ENCODE results near the gene ACVR1C. TPM values are rescaled to one million over a fixed set of nuclear protein-coding genes. Genes with fewer than 3 reads are reported as not detected.

ACVR1C gene
- total RNA-seq (2021) (1.1 to 1.6 TPM (median 1.2 TPM) in 3 replicates), Bru-seq, nascent RNA (percentile 31 among the genes with signal in this experiment)
- long read RNA-seq, experiment 1, partial matches to known transcripts = 0 of 7 reads
- long read RNA-seq, experiment 1, other reads (novel, unspliced or antisense) = 7 of 7 reads
- long read RNA-seq, experiment 2, partial matches to known transcripts = 0 of 3 reads
- long read RNA-seq, experiment 2, other reads (novel, unspliced or antisense) = 3 of 3 reads
- long read RNA-seq, experiment 3 = 0 reads

DNA sequence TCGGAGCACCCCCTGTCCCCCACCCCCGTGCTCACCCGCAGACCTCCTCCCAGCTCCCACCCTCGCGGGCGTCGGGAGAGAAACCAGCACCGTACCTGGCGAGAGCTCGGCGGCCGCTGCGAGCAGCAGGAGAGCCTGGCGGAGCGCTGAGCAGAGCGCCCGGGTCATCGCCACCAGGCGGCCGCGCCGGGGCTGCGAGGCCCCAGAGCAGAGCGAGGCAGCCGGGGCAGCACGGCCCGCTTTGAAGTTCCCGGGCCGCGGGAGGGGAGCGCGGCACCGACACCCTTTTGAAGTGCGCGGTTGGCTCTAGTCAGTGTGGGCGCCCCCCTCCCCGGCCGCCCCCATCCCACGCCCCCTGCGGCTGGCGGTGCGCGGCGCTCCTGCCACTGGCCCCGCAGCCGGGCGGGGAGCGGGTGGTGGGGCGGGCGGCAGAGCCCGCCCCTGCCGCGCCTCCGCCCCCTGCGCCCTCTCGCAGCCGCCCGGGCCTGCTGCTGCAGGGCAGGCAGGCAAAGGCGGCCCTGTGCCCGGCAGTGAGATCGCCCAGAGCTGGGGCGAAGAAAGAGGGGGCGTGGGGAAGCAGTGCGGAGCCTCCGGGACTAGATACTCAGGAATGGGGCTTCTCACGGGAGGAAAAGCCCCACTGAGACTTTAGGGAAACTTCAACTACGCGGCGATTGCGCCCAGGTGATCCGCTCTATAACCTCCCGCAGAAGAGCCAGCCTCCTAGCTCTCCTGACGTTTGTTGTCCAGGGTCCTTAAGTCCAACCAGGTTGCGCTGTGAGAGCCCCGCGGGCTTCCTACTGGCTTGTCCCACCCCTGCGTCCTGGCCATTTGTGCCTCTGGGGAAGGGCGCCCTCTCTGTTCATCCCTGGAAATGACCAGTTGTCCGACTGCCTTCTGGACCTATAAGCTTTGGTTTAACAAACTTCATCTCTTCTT, at the start of gene ACVR1C:
Gene ACVR1C (minus strand): TSS at position 388 of the 939 bp plus-strand sequence. CDS start 220 bp downstream, at position 168.
- H3K27me3 Mint-ChIP-seq (ENCODE audit: low read depth) = peaks cover 64% of the 10 kb centered on the region
- ChIA-PET CTCF (interaction anchor here (0.6 to 2.8 kb wide), 72 partner anchors 8 to 500 kb away, joined by 3 to 41 read pairs (median 4); partner anchors contain the start of genes ACVR1 and ERMN), POLR2A (interaction anchor here (0.7 to 0.8 kb wide), 2 partner anchors 31 to 829 kb away, joined by 3 read pairs; no protein-coding TSS in a partner anchor)
- H3K36me3 Mint-ChIP-seq = no peaks in the 10 kb centered on the region
- H3K4me3 Mint-ChIP-seq = peak within 1 kb of the TSS; percentile 80
- H3K4me1 Mint-ChIP-seq = peaks cover 7% of the 10 kb centered on the region; the same call in 1 of the 2 replicates
- TF ChIP-seq GABPB1 (CRISPR knock-in tag; IDR thresholded peaks at IDR 0.05) (peak; percentile 51; the same call in 1 of the 2 replicates), ZNF121 (CRISPR knock-in tag; IDR thresholded peaks at IDR 0.05) (peak; percentile 58), FOXP1 (CRISPR knock-in tag; IDR thresholded peaks at IDR 0.05; ENCODE audit: borderline replicate concordance) (no peak), NFATC4 (CRISPR knock-in tag; IDR thresholded peaks at IDR 0.05) (no peak), TP53 (CRISPR knock-in tag; IDR thresholded peaks at IDR 0.05) (0 out of 2 replicates have a peak, but pooled peaks have one; percentile 67), NFE2L1 (CRISPR knock-in tag; IDR thresholded peaks at IDR 0.05) (no peak), ZNF317 (CRISPR knock-in tag; IDR thresholded peaks at IDR 0.05; ENCODE audit: borderline replicate concordance, low read depth) (no peak), ZNF423 (CRISPR knock-in tag; IDR thresholded peaks at IDR 0.05) (peak; percentile 43), ZNF232 (CRISPR knock-in tag; IDR thresholded peaks at IDR 0.05) (no peak)
- TF ChIP-seq, protein P1, sequence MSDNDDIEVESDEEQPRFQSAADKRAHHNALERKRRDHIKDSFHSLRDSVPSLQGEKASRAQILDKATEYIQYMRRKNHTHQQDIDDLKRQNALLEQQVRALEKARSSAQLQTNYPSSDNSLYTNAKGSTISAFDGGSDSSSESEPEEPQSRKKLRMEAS (CRISPR knock-in tag; IDR thresholded peaks at IDR 0.05) = 0 out of 2 replicates have a peak, but pooled peaks have one; percentile 11
- TF ChIP-seq, protein P2, sequence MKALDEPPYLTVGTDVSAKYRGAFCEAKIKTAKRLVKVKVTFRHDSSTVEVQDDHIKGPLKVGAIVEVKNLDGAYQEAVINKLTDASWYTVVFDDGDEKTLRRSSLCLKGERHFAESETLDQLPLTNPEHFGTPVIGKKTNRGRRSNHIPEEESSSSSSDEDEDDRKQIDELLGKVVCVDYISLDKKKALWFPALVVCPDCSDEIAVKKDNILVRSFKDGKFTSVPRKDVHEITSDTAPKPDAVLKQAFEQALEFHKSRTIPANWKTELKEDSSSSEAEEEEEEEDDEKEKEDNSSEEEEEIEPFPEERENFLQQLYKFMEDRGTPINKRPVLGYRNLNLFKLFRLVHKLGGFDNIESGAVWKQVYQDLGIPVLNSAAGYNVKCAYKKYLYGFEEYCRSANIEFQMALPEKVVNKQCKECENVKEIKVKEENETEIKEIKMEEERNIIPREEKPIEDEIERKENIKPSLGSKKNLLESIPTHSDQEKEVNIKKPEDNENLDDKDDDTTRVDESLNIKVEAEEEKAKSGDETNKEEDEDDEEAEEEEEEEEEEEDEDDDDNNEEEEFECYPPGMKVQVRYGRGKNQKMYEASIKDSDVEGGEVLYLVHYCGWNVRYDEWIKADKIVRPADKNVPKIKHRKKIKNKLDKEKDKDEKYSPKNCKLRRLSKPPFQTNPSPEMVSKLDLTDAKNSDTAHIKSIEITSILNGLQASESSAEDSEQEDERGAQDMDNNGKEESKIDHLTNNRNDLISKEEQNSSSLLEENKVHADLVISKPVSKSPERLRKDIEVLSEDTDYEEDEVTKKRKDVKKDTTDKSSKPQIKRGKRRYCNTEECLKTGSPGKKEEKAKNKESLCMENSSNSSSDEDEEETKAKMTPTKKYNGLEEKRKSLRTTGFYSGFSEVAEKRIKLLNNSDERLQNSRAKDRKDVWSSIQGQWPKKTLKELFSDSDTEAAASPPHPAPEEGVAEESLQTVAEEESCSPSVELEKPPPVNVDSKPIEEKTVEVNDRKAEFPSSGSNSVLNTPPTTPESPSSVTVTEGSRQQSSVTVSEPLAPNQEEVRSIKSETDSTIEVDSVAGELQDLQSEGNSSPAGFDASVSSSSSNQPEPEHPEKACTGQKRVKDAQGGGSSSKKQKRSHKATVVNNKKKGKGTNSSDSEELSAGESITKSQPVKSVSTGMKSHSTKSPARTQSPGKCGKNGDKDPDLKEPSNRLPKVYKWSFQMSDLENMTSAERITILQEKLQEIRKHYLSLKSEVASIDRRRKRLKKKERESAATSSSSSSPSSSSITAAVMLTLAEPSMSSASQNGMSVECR (CRISPR knock-in tag; IDR thresholded peaks at IDR 0.05; ENCODE audit: borderline replicate concordance) = peak; percentile 39; the same call in 1 of the 2 replicates
- TF ChIP-seq, protein P3, sequence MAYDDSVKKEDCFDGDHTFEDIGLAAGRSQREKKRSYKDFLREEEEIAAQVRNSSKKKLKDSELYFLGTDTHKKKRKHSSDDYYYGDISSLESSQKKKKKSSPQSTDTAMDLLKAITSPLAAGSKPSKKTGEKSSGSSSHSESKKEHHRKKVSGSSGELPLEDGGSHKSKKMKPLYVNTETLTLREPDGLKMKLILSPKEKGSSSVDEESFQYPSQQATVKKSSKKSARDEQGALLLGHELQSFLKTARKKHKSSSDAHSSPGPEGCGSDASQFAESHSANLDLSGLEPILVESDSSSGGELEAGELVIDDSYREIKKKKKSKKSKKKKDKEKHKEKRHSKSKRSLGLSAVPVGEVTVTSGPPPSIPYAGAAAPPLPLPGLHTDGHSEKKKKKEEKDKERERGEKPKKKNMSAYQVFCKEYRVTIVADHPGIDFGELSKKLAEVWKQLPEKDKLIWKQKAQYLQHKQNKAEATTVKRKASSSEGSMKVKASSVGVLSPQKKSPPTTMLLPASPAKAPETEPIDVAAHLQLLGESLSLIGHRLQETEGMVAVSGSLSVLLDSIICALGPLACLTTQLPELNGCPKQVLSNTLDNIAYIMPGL (CRISPR knock-in tag; IDR thresholded peaks at IDR 0.05) = peak; percentile 65
- TF ChIP-seq, protein P4, sequence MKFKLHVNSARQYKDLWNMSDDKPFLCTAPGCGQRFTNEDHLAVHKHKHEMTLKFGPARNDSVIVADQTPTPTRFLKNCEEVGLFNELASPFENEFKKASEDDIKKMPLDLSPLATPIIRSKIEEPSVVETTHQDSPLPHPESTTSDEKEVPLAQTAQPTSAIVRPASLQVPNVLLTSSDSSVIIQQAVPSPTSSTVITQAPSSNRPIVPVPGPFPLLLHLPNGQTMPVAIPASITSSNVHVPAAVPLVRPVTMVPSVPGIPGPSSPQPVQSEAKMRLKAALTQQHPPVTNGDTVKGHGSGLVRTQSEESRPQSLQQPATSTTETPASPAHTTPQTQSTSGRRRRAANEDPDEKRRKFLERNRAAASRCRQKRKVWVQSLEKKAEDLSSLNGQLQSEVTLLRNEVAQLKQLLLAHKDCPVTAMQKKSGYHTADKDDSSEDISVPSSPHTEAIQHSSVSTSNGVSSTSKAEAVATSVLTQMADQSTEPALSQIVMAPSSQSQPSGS (CRISPR knock-in tag; IDR thresholded peaks at IDR 0.05; ENCODE audit: borderline replicate concordance, low read depth) = no peak
- TF ChIP-seq, protein P5, sequence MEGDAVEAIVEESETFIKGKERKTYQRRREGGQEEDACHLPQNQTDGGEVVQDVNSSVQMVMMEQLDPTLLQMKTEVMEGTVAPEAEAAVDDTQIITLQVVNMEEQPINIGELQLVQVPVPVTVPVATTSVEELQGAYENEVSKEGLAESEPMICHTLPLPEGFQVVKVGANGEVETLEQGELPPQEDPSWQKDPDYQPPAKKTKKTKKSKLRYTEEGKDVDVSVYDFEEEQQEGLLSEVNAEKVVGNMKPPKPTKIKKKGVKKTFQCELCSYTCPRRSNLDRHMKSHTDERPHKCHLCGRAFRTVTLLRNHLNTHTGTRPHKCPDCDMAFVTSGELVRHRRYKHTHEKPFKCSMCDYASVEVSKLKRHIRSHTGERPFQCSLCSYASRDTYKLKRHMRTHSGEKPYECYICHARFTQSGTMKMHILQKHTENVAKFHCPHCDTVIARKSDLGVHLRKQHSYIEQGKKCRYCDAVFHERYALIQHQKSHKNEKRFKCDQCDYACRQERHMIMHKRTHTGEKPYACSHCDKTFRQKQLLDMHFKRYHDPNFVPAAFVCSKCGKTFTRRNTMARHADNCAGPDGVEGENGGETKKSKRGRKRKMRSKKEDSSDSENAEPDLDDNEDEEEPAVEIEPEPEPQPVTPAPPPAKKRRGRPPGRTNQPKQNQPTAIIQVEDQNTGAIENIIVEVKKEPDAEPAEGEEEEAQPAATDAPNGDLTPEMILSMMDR (IDR thresholded peaks at IDR 0.05) = peak; percentile 75
- TF ChIP-seq, protein P6, sequence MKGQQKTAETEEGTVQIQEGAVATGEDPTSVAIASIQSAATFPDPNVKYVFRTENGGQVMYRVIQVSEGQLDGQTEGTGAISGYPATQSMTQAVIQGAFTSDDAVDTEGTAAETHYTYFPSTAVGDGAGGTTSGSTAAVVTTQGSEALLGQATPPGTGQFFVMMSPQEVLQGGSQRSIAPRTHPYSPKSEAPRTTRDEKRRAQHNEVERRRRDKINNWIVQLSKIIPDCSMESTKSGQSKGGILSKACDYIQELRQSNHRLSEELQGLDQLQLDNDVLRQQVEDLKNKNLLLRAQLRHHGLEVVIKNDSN (CRISPR knock-in tag; IDR thresholded peaks at IDR 0.05) = peak; percentile 13; the same call in 1 of the 2 replicates
- H3K27ac Mint-ChIP-seq = no peak within 1 kb of the TSS
- peak; percentile 92 for DNase-seq (ENCODE audit: low spot score)
- H3K9me3 Mint-ChIP-seq = no peaks in the 10 kb centered on the region
- peak; percentile 93 for ATAC-seq
